ENCODE measurements around the gene RFX6. TPM values are rescaled to one million over a fixed set of nuclear protein-coding genes. Genes with fewer than 3 reads are reported as not detected.

Gene RFX6
- total and polyA plus RNA-seq, 7 donors, result 0.16 to 1.8 (median 0.46) TPM; not detected in 4

GRCh38 chr6:116975600-116975999, 98.6 kb downstream of the RFX6 start:
- Histone ChIP-seq H3K27me3 (no peaks in the 10 kb centered on the region), H3K4me1 (no peaks in the 10 kb centered on the region), H3K9me3 (no peaks in the 10 kb centered on the region), H3K36me3 (no peaks in the 10 kb centered on the region), H3K4me3 (no peak overlapping the region), H3K27ac (no peak overlapping the region)
- DNase-seq, result no peak
- intact Hi-C loops (cut with DNase I), result no loop called here
- TF ChIP-seq CTCF (IDR thresholded peaks at IDR 0.05) (no peak), POLR2AphosphoS5 (IDR thresholded peaks at IDR 0.05) (no peak), POLR2A (IDR thresholded peaks at IDR 0.05) (no peak), EP300 (IDR thresholded peaks at IDR 0.05) (no peak)
- WGBS, 2 donors, result 80 to 84% methylated on average over 3 of the region's 3 CpGs

GRCh38 chr6:116979560-116979959, 102.5 kb downstream of the RFX6 start:
- Histone ChIP-seq H3K36me3 (no peaks in the 10 kb centered on the region), H3K4me1 (no peaks in the 10 kb centered on the region), H3K27me3 (no peaks in the 10 kb centered on the region), H3K27ac (no peak overlapping the region), H3K4me3 (no peak overlapping the region), H3K9me3 (peaks cover 0 to 4% (median 0%) of the 10 kb centered on the region in 4 donors)
- no peak for TF ChIP-seq CTCF (IDR thresholded peaks at IDR 0.05)
- TF ChIP-seq POLR2AphosphoS5 (IDR thresholded peaks at IDR 0.05), result no peak
- TF ChIP-seq POLR2A (IDR thresholded peaks at IDR 0.05), result no peak
- TF ChIP-seq EP300 (IDR thresholded peaks at IDR 0.05), result no peak
- 90% methylated on average over 1 of the region's 1 CpG for WGBS, 2 donors
- intact Hi-C loops (cut with DNase I), result no loop called here
- DNase-seq, result no peak

Other genes starting within 250 kb of the RFX6 start
- gene ZUP1, start 208.5 kb upstream of the RFX6 start, total RNA-seq, result 10 to 100 TPM in 1 of 4 donors, 1 to 10 TPM in 3; 6.5 to 10.5 (median 8.6) TPM
- gene ZUP1, start 208.5 kb upstream of the RFX6 start, polyA plus RNA-seq, result 1 to 10 TPM; 1.8 to 7.9 (median 7.6) TPM
- 10 to 100 TPM; 13.0 to 22.4 (median 15.1) TPM for gene KPNA5, start 196.0 kb upstream of the RFX6 start, total RNA-seq
- gene KPNA5, start 196.0 kb upstream of the RFX6 start, polyA plus RNA-seq, result 1 to 10 TPM in 2 of 3 donors, under 1 TPM in 1; 0.60 to 2.6 (median 1.2) TPM
- 1 to 10 TPM; 2.2 to 4.6 (median 3.0) TPM for gene FAM162B, start 111.5 kb upstream of the RFX6 start, total RNA-seq
- gene FAM162B, start 111.5 kb upstream of the RFX6 start, polyA plus RNA-seq, result 1 to 10 TPM in 1 of 3 donors, under 1 TPM in 2; 0.60 to 1.2 (median 0.69) TPM
- not detected for gene GPRC6A, start 48.2 kb upstream of the RFX6 start, total RNA-seq
- not detected for gene GPRC6A, start 48.2 kb upstream of the RFX6 start, polyA plus RNA-seq